Vagina (tissue), 2 donors: ENCODE results near the gene OR52A5. TPM values are rescaled to one million over a fixed set of nuclear protein-coding genes. Genes with fewer than 3 reads are reported as not detected.

Experiments
- DNase-seq, 2 donors: peaks; one replicate each; pipeline ENCODE4 v3.0.0-alpha.2; 2017; ENCODE audit errors: extremely low spot score in 2 of 2
- H3K27ac ChIP-seq: fragments of 200-600 bp; sonication (generic); one replicate; pipeline ENCODE4 v1.5.1; 2019
- H3K27me3 ChIP-seq: fragments of 200-600 bp; sonication (generic); one replicate; pipeline ENCODE4 v1.5.1; 2019
- H3K36me3 ChIP-seq, 2 donors: fragments of 200-600 bp; sonication (generic); one replicate each; pipeline ENCODE4 v1.5.1; 2017 to 2019
- H3K4me1 ChIP-seq: fragments of 200-600 bp; sonication (generic); one replicate; pipeline ENCODE4 v1.5.1; 2019
- H3K4me3 ChIP-seq, 2 donors: fragments of 200-600 bp; sonication (generic); 1 replicate in 1 of 2; 2 replicates in 1 of 2; pipeline ENCODE4 v1.5.1; 2016 to 2019
- H3K9me3 ChIP-seq: fragments of 200-600 bp; sonication (generic); one replicate; pipeline ENCODE4 v1.5.1; 2019
- POLR2A ChIP-seq, 2 donors: fragments of 450-650 bp; IDR thresholded peaks; one replicate each; pipeline ENCODE4 v1.6.1; 2017; ENCODE audit warnings: antibody characterized with exemption in 2 of 2, mild to moderate bottlenecking in 2 of 2, moderate library complexity in 2 of 2
- POLR2AphosphoS5 ChIP-seq, 2 donors: sonication (generic); formaldehyde crosslinking; IDR thresholded peaks; one replicate each; pipeline ENCODE4 v1.9.0; 2017; ENCODE audit warnings: antibody characterized with exemption in 2 of 2, mild to moderate bottlenecking in 2 of 2, low read depth in 1 of 2; ENCODE audit not compliant: insufficient read depth in 1 of 2
- intact Hi-C: fragments of 100-400 bp; cut with DNase I; formaldehyde crosslinking; loops from one replicate; pipeline ENCODE4 v1.15.1; 2023
- total RNA-seq: library from RNA; depleted of rRNA; stranded (reverse); fragments of >200 nt; gene quantifications from one replicate; pipeline ENCODE4 v1.2.3, GENCODE V29; 2016
- TF ChIP-seq, protein P1 (sequence below), 3 experiments: fragments of 450-650 bp in 2 of 3; fragments of 200-600 bp in 1 of 3; sonication (generic) in 1 of 3; IDR thresholded peaks; one replicate each; pipeline ENCODE4 v1.5.1; 2017 to 2019; ENCODE audit warnings: antibody characterized with exemption in 3 of 3, mild to moderate bottlenecking in 2 of 3, moderate library complexity in 2 of 3

The OR52A5 gene
- total RNA-seq, 1 donor from 2014 or later = not detected

DNA sequence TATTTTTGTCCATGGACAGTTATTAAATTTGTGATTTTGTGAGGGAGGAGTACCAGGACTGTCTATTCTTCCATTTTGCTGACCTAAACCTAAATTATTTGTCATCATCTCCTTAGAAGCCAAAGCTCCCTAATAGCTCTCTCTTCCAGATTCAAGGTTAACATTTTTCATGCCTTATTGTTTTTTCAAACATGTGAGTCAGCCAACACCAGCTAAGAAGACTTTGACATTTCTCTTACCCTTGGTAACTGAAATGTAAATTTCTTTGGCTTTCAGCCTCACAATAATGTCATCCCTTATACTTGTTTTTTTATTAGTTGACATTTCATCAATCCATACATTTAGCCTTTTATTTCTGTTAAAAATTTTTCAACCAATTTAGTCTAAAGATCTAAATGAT is 49.6 kb downstream of the OR52A5 start:
- Histone ChIP-seq H3K36me3 (no peaks in the 10 kb centered on the region), H3K9me3 (no peaks in the 10 kb centered on the region), H3K4me1 (no peaks in the 10 kb centered on the region), H3K27me3 (no peaks in the 10 kb centered on the region), H3K27ac (no peak overlapping the region), H3K4me3 (no peak overlapping the region)
- no peak for DNase-seq
- TF ChIP-seq, protein P1, sequence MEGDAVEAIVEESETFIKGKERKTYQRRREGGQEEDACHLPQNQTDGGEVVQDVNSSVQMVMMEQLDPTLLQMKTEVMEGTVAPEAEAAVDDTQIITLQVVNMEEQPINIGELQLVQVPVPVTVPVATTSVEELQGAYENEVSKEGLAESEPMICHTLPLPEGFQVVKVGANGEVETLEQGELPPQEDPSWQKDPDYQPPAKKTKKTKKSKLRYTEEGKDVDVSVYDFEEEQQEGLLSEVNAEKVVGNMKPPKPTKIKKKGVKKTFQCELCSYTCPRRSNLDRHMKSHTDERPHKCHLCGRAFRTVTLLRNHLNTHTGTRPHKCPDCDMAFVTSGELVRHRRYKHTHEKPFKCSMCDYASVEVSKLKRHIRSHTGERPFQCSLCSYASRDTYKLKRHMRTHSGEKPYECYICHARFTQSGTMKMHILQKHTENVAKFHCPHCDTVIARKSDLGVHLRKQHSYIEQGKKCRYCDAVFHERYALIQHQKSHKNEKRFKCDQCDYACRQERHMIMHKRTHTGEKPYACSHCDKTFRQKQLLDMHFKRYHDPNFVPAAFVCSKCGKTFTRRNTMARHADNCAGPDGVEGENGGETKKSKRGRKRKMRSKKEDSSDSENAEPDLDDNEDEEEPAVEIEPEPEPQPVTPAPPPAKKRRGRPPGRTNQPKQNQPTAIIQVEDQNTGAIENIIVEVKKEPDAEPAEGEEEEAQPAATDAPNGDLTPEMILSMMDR (IDR thresholded peaks at IDR 0.05) = no peak
- TF ChIP-seq POLR2AphosphoS5 (IDR thresholded peaks at IDR 0.05; ENCODE audit: insufficient read depth in 1 of 2, low read depth in 1 of 2) (no peak), POLR2A (IDR thresholded peaks at IDR 0.05) (no peak)
- intact Hi-C loops = no loop called here

DNA sequence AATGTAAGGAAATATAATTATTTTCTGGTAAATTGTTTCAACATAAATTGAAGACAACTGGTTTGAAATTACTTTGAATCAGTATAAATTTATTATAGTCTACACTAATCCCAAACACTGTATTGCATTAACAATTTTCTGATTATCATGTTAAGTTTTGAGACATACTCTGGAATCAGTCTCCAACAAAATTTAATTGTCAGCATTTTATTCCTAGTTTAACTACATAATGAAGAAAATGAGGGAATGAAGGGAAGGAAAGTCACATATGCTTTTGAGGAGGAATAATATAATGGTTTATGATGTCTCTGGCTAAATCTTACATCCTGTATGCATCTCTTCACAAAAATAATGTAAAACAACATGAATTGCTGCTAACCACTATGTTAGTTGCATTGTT is 54.6 kb downstream of the OR52A5 start:
- H3K4me1 ChIP-seq = no peaks in the 10 kb centered on the region
- intact Hi-C loops = no loop called here
- no peaks in the 10 kb centered on the region for H3K9me3 ChIP-seq
- no peak for DNase-seq
- H3K27me3 ChIP-seq = no peaks in the 10 kb centered on the region
- H3K4me3 ChIP-seq = no peak overlapping the region
- no peaks in the 10 kb centered on the region for H3K36me3 ChIP-seq
- TF ChIP-seq POLR2A (IDR thresholded peaks at IDR 0.05) (no peak), POLR2AphosphoS5 (IDR thresholded peaks at IDR 0.05; ENCODE audit: insufficient read depth in 1 of 2, low read depth in 1 of 2) (no peak)
- TF ChIP-seq, protein P1 (IDR thresholded peaks at IDR 0.05) = no peak
- H3K27ac ChIP-seq = no peak overlapping the region

GRCh38 chr11:5081405-5081804 is 56.8 kb downstream of the OR52A5 start:
- Histone ChIP-seq H3K9me3 (no peaks in the 10 kb centered on the region), H3K4me3 (no peak overlapping the region), H3K4me1 (no peaks in the 10 kb centered on the region), H3K27me3 (no peaks in the 10 kb centered on the region), H3K27ac (no peak overlapping the region), H3K36me3 (no peaks in the 10 kb centered on the region)
- TF ChIP-seq, protein P1 (IDR thresholded peaks at IDR 0.05) = no peak
- TF ChIP-seq POLR2AphosphoS5 (IDR thresholded peaks at IDR 0.05; ENCODE audit: insufficient read depth in 1 of 2, low read depth in 1 of 2) (no peak), POLR2A (IDR thresholded peaks at IDR 0.05) (no peak)
- intact Hi-C loops = no loop called here
- no peak for DNase-seq

Other genes with a start within 250 kb of the OR52A5 start
- not detected for gene OR51A7, start 234.6 kb downstream of the OR52A5 start, total RNA-seq
- gene OR51G2, start 219.0 kb downstream of the OR52A5 start, total RNA-seq = not detected
- not detected for gene OR51G1, start 214.0 kb downstream of the OR52A5 start, total RNA-seq
- not detected for gene OR51A4, start 190.8 kb downstream of the OR52A5 start, total RNA-seq
- not detected for gene OR51A2, start 182.6 kb downstream of the OR52A5 start, total RNA-seq
- gene OR51L1, start 143.5 kb downstream of the OR52A5 start, total RNA-seq = not detected
- not detected for gene OR52J3, start 91.8 kb downstream of the OR52A5 start, total RNA-seq
- not detected for gene OR52E2, start 78.7 kb downstream of the OR52A5 start, total RNA-seq
- gene OR52E1, start 68.8 kb downstream of the OR52A5 start, total RNA-seq = not detected
- not detected for gene OR52A1, start 16.4 kb upstream of the OR52A5 start, total RNA-seq
- not detected for gene OR51V1, start 62.3 kb upstream of the OR52A5 start, total RNA-seq
- gene HBB, start 88.7 kb upstream of the OR52A5 start, total RNA-seq = 591 TPM
- not detected for gene HBD, start 96.1 kb upstream of the OR52A5 start, total RNA-seq
- not detected for gene HBG1, start 111.5 kb upstream of the OR52A5 start, total RNA-seq
- gene HBG2, start 116.4 kb upstream of the OR52A5 start, total RNA-seq = not detected
- not detected for gene HBE1, start 131.6 kb upstream of the OR52A5 start, total RNA-seq
- not detected for gene OR51B4, start 163.6 kb upstream of the OR52A5 start, total RNA-seq
- not detected for gene OR51B2, start 185.9 kb upstream of the OR52A5 start, total RNA-seq
- 1.2 TPM for gene OR51B5, start 205.2 kb upstream of the OR52A5 start, total RNA-seq
- not detected for gene OR51B6, start 213.2 kb upstream of the OR52A5 start, total RNA-seq
- gene OR51M1, start 245.5 kb upstream of the OR52A5 start, total RNA-seq = not detected